KMS-11 (cell line): ENCODE results near the gene SMCHD1.

ENCODE experiments used
- H2AFZ ChIP-seq: fragments of 200-600 bp; sonication (generic); 2 replicates; pipeline ENCODE4 v1.6.1; 2016; ENCODE audit warnings: antibody characterized with exemption, mixed run types, low read depth
- H3K27ac ChIP-seq: fragments of 200-600 bp; sonication (generic); 2 replicates; pipeline ENCODE4 v1.6.1; 2016; ENCODE audit warnings: mild to moderate bottlenecking, mixed run types
- H3K27me3 ChIP-seq: fragments of 200-600 bp; sonication (generic); 2 replicates; pipeline ENCODE4 v1.6.1; 2017; ENCODE audit warnings: mild to moderate bottlenecking, low read depth, mixed run types, moderate library complexity; ENCODE audit not compliant: insufficient read depth
- H3K36me3 ChIP-seq: fragments of 200-600 bp; sonication (generic); 2 replicates; pipeline ENCODE4 v1.6.1; 2017; ENCODE audit warnings: mild to moderate bottlenecking, mixed run types; ENCODE audit not compliant: insufficient read depth
- H3K4me1 ChIP-seq: fragments of 200-600 bp; sonication (generic); 2 replicates; pipeline ENCODE4 v1.6.1; 2016; ENCODE audit warnings: mild to moderate bottlenecking, low read depth, mixed run types; ENCODE audit not compliant: poor library complexity, severe bottlenecking
- H3K4me2 ChIP-seq: fragments of 200-600 bp; sonication (generic); 2 replicates; pipeline ENCODE4 v1.7.0; 2016; ENCODE audit warnings: mild to moderate bottlenecking, mixed run types
- H3K4me3 ChIP-seq: fragments of 200-600 bp; sonication (generic); IDR thresholded peaks from 2 replicates; pipeline ENCODE4 v1.6.1; 2017; ENCODE audit warnings: low read depth, low read length, mixed read lengths; ENCODE audit not compliant: insufficient read depth
- H3K79me2 ChIP-seq: fragments of 200-600 bp; sonication (generic); 2 replicates; pipeline ENCODE4 v1.6.1; 2016; ENCODE audit warnings: low read depth, mixed run types; ENCODE audit not compliant: insufficient read depth
- H3K9ac ChIP-seq: fragments of 200-600 bp; sonication (generic); 2 replicates; pipeline ENCODE4 v1.6.1; 2016; ENCODE audit warnings: mild to moderate bottlenecking, mixed run types
- H4K20me1 ChIP-seq: fragments of 200-600 bp; sonication (generic); 2 replicates; pipeline ENCODE4 v1.6.1; 2016; ENCODE audit warnings: mild to moderate bottlenecking, mixed run types; ENCODE audit not compliant: insufficient read depth
- CTCF ChIP-seq: fragments of 200-600 bp; sonication (generic); conservative IDR thresholded peaks from 2 replicates; pipeline ENCODE4 v1.6.1; 2017; ENCODE audit warnings: low read depth, mild to moderate bottlenecking, antibody characterized with exemption, low read length, moderate library complexity, mixed read lengths

Gene SMCHD1

GRCh38 chr18:2697184-2697583, 41.7 kb downstream of the SMCHD1 start:
- Histone ChIP-seq H3K36me3 (peaks cover 5% of the 10 kb centered on the region; the same call in 1 of the 2 replicates), H4K20me1 (no peaks in the 10 kb centered on the region), H3K9ac (no peak overlapping the region), H3K27me3 (no peaks in the 10 kb centered on the region), H3K4me3 (no peak overlapping the region), H3K79me2 (peaks cover 4% of the 10 kb centered on the region; the same call in 1 of the 2 replicates), H3K4me1 (no peaks in the 10 kb centered on the region), H3K4me2 (no peak overlapping the region), H2AFZ (no peak overlapping the region), H3K27ac (no peak overlapping the region)
- TF ChIP-seq CTCF, result no peak

GRCh38 chr18:2699001-2699400, 43.5 kb downstream of the SMCHD1 start:
- Histone ChIP-seq H3K36me3 (peaks cover 5% of the 10 kb centered on the region; the same call in 1 of the 2 replicates), H2AFZ (no peak overlapping the region), H3K4me2 (no peak overlapping the region), H3K27me3 (no peaks in the 10 kb centered on the region), H3K4me3 (no peak overlapping the region), H3K9ac (no peak overlapping the region), H4K20me1 (no peaks in the 10 kb centered on the region), H3K4me1 (no peaks in the 10 kb centered on the region), H3K79me2 (no peaks in the 10 kb centered on the region; the same call in 1 of the 2 replicates), H3K27ac (no peak overlapping the region)
- TF ChIP-seq CTCF, result no peak

- Histone ChIP-seq H3K9ac (no peak overlapping the region), H3K4me2 (no peak overlapping the region), H3K27ac (no peak overlapping the region), H3K36me3 (peaks cover 1% of the 10 kb centered on the region; the same call in 1 of the 2 replicates), H2AFZ (no peak overlapping the region), H3K79me2 (no peaks in the 10 kb centered on the region), H4K20me1 (no peaks in the 10 kb centered on the region; the same call in 1 of the 2 replicates), H3K4me1 (no peaks in the 10 kb centered on the region), H3K4me3 (no peak overlapping the region), H3K27me3 (no peaks in the 10 kb centered on the region)
- TF ChIP-seq CTCF, result no peak
Measured at GRCh38 chr18:2704541-2704940, 49.0 kb downstream of the SMCHD1 start.

- Histone ChIP-seq H2AFZ (no peak overlapping the region), H3K27me3 (no peaks in the 10 kb centered on the region), H3K4me3 (no peak overlapping the region), H3K9ac (no peak overlapping the region), H3K36me3 (peaks cover 8% of the 10 kb centered on the region; the same call in 1 of the 2 replicates), H3K79me2 (0 out of 2 replicates have a peak, but pooled peaks cover 8% of the 10 kb centered on the region), H3K27ac (no peak overlapping the region), H3K4me1 (no peaks in the 10 kb centered on the region), H4K20me1 (no peaks in the 10 kb centered on the region; the same call in 1 of the 2 replicates), H3K4me2 (no peak overlapping the region)
- no peak for TF ChIP-seq CTCF
Measured at GRCh38 chr18:2706903-2707302, 51.4 kb downstream of the SMCHD1 start.
